ENCODE measurements around the gene EXD2.
"Not testable (repeated sequence)": the region's sequence is repeated elsewhere in the genome, so short reads cannot be mapped to it uniquely, and the experiment has no call there.

EXD2 gene

GRCh38 chr14:69190191-69190590 lies 1.1 kb upstream of the EXD2 start:
- no peak for DNase-seq (ENCODE audit: low read depth in 2 of 2, low spot score in 1 of 2)

- DNase-seq (ENCODE audit: low read depth in 2 of 2, low spot score in 1 of 2): no peak
These were observed 2.4 kb downstream of the EXD2 start for GRCh38 chr14:69193721-69194120.

- DNase-seq (ENCODE audit: low read depth in 2 of 2, low spot score in 1 of 2): no peak
These were observed 8.5 kb downstream of the EXD2 start for GRCh38 chr14:69199786-69200185.

GRCh38 chr14:69204753-69205152 lies 13.5 kb downstream of the EXD2 start:
- DNase-seq (ENCODE audit: low read depth in 2 of 2, low spot score in 1 of 2): no peak

- no peak for DNase-seq (ENCODE audit: low read depth in 2 of 2, low spot score in 1 of 2)
These were observed 16.2 kb downstream of the EXD2 start for GRCh38 chr14:69207435-69208041.

GRCh38 chr14:69208666-69209065 lies 17.4 kb downstream of the EXD2 start:
- no peak for DNase-seq (ENCODE audit: low read depth in 2 of 2, low spot score in 1 of 2)

GRCh38 chr14:69214393-69214792 lies 23.1 kb downstream of the EXD2 start:
- DNase-seq (ENCODE audit: low read depth in 2 of 2, low spot score in 1 of 2): no peak

GRCh38 chr14:69217663-69218062 lies 26.4 kb downstream of the EXD2 start:
- not testable (repeated sequence) for DNase-seq (ENCODE audit: low read depth in 2 of 2, low spot score in 1 of 2)

- DNase-seq (ENCODE audit: low read depth in 2 of 2, low spot score in 1 of 2): no peak
These were observed 33.6 kb downstream of the EXD2 start for GRCh38 chr14:69224946-69225345.

GRCh38 chr14:69226178-69226577 lies 34.9 kb downstream of the EXD2 start:
- no peak for DNase-seq (ENCODE audit: low read depth in 2 of 2, low spot score in 1 of 2)

GRCh38 chr14:69226736-69227135 lies 35.4 kb downstream of the EXD2 start:
- no peak for DNase-seq (ENCODE audit: low read depth in 2 of 2, low spot score in 1 of 2)

GRCh38 chr14:69231486-69231885 lies 40.2 kb downstream of the EXD2 start:
- DNase-seq (ENCODE audit: low read depth in 2 of 2, low spot score in 1 of 2): no peak

- no peak for DNase-seq (ENCODE audit: low read depth in 2 of 2, low spot score in 1 of 2)
These were observed 41.1 kb downstream of the EXD2 start for GRCh38 chr14:69232388-69232787.

- DNase-seq (ENCODE audit: low read depth in 2 of 2, low spot score in 1 of 2): no peak
These were observed 42.8 kb downstream of the EXD2 start for GRCh38 chr14:69234106-69234505.

GRCh38 chr14:69235708-69236107 lies 44.4 kb downstream of the EXD2 start:
- DNase-seq (ENCODE audit: low read depth in 2 of 2, low spot score in 1 of 2): no peak

GRCh38 chr14:69237142-69237541 lies 45.8 kb downstream of the EXD2 start:
- no peak for DNase-seq (ENCODE audit: low read depth in 2 of 2, low spot score in 1 of 2)

- DNase-seq (ENCODE audit: low read depth in 2 of 2, low spot score in 1 of 2): no peak
These were observed 46.3 kb downstream of the EXD2 start for GRCh38 chr14:69237584-69237983.

- DNase-seq (ENCODE audit: low read depth in 2 of 2, low spot score in 1 of 2): no peak
These were observed 47.6 kb downstream of the EXD2 start for GRCh38 chr14:69238883-69239282.

GRCh38 chr14:69240527-69241173 lies 49.4 kb downstream of the EXD2 start:
- DNase-seq (ENCODE audit: low read depth in 2 of 2, low spot score in 1 of 2): no peak

GRCh38 chr14:69241577-69241976 lies 50.3 kb downstream of the EXD2 start:
- DNase-seq (ENCODE audit: low read depth in 2 of 2, low spot score in 1 of 2): no peak

GRCh38 chr14:69242311-69243224 lies 51.3 kb downstream of the EXD2 start:
- DNase-seq (ENCODE audit: low read depth in 2 of 2, low spot score in 1 of 2): peak in 1 of 2 donors; percentile 10

- DNase-seq (ENCODE audit: low read depth in 2 of 2, low spot score in 1 of 2): no peak
These were observed 53.6 kb downstream of the EXD2 start for GRCh38 chr14:69244946-69245345.

Measured in stimulated activated CD8-positive, alpha-beta memory T cell treated with anti-CD3 and anti-CD28 coated beads, Interleukin-4, amount 100 ng/mL, for 4 hours (primary cell).